WTC11 (cell line): ENCODE results near the gene ZSCAN21. TPM values are rescaled to one million over a fixed set of nuclear protein-coding genes. Genes with fewer than 3 reads are reported as not detected.

Source experiments
- ATAC-seq: fragments of 200-7000 bp; cut with Tn5 transposase; 2 replicates; pipeline ENCODE4 v1.10.0; 2021; ENCODE audit warnings: mild to moderate bottlenecking, moderate library complexity
- CTCF ChIA-PET: fragments of 300-600 bp; sonication (Branson Sonifier 250); formaldehyde crosslinking; loops from one replicate; lab custom pipeline; 2021; ENCODE audit warnings: antibody characterized with exemption; lab: Charles Lee
- POLR2A ChIA-PET: fragments of 350-600 bp; sonication (Branson Sonifier 250); formaldehyde crosslinking; loops from one replicate; lab custom pipeline; 2021; ENCODE audit warnings: antibody characterized with exemption; lab: Charles Lee
- DNase-seq: peaks from one replicate; pipeline ENCODE4 v3.0.0; 2021; ENCODE audit warnings: low spot score
- H3K27ac Mint-ChIP-seq: 2 replicates; pipeline ENCODE4 v1.8.0; 2021; ENCODE audit warnings: mixed read lengths
- H3K27me3 Mint-ChIP-seq: 2 replicates; pipeline ENCODE4 v1.8.0; 2021; ENCODE audit warnings: low read depth, mild to moderate bottlenecking, moderate library complexity, mixed read lengths
- H3K36me3 Mint-ChIP-seq: 2 replicates; pipeline ENCODE4 v1.8.0; 2021; ENCODE audit warnings: mixed read lengths
- H3K4me1 Mint-ChIP-seq: 2 replicates; pipeline ENCODE4 v1.8.0; 2022; ENCODE audit warnings: mixed read lengths
- H3K4me3 Mint-ChIP-seq: 2 replicates; pipeline ENCODE4 v1.8.0; 2021; ENCODE audit warnings: mild to moderate bottlenecking, moderate library complexity, mixed read lengths
- H3K9me3 Mint-ChIP-seq: 2 replicates; pipeline ENCODE4 v1.8.0; 2021; ENCODE audit warnings: mixed read lengths
- ATF1 ChIP-seq: sonication (generic); formaldehyde crosslinking; IDR thresholded peaks from 2 replicates; pipeline ENCODE4 v1.8.1; 2023; ENCODE audit warnings: mild to moderate bottlenecking, moderate library complexity, missing genetic modification reagents
- ESRRA ChIP-seq: sonication (generic); formaldehyde crosslinking; IDR thresholded peaks from 2 replicates; pipeline ENCODE4 v1.8.1; 2022; ENCODE audit warnings: mild to moderate bottlenecking, missing genetic modification reagents, borderline replicate concordance
- FOXK1 ChIP-seq: sonication (generic); formaldehyde crosslinking; IDR thresholded peaks from 2 replicates; pipeline ENCODE4 v1.8.0; 2022; ENCODE audit warnings: mild to moderate bottlenecking, moderate library complexity, missing genetic modification reagents
- GABPB1 ChIP-seq: sonication (generic); formaldehyde crosslinking; IDR thresholded peaks from 2 replicates; pipeline ENCODE4 v1.8.1; 2023; ENCODE audit warnings: mild to moderate bottlenecking, missing genetic modification reagents
- MYBL2 ChIP-seq: sonication (generic); formaldehyde crosslinking; IDR thresholded peaks from 2 replicates; pipeline ENCODE4 v1.8.1; 2023; ENCODE audit warnings: mild to moderate bottlenecking, moderate library complexity, missing genetic modification reagents
- OVOL2 ChIP-seq: fragments of 250-450 bp; sonication (Bioruptor Pico); IDR thresholded peaks from 2 replicates; pipeline ENCODE4 v1.9.0; 2021; ENCODE audit warnings: mild to moderate bottlenecking, borderline replicate concordance
- PREB ChIP-seq: sonication (generic); formaldehyde crosslinking; IDR thresholded peaks from 2 replicates; pipeline ENCODE4 v1.8.1; 2022; ENCODE audit warnings: mild to moderate bottlenecking, missing genetic modification reagents, moderate library complexity, borderline replicate concordance
- SMAD3 ChIP-seq: sonication (generic); formaldehyde crosslinking; IDR thresholded peaks from 2 replicates; pipeline ENCODE4 v1.8.0; 2022; ENCODE audit warnings: missing genetic modification reagents, mild to moderate bottlenecking, borderline replicate concordance
- TCF7 ChIP-seq: sonication (generic); formaldehyde crosslinking; IDR thresholded peaks from 2 replicates; pipeline ENCODE4 v1.8.0; 2022; ENCODE audit warnings: mild to moderate bottlenecking, low read depth, missing genetic modification reagents, moderate library complexity
- USF2 ChIP-seq: sonication (generic); formaldehyde crosslinking; IDR thresholded peaks from 2 replicates; pipeline ENCODE4 v1.8.1; 2023; ENCODE audit warnings: mild to moderate bottlenecking, missing genetic modification reagents, moderate library complexity
- ZBTB43 ChIP-seq: sonication (generic); formaldehyde crosslinking; IDR thresholded peaks from 2 replicates; pipeline ENCODE4 v1.8.1; 2023; ENCODE audit warnings: mild to moderate bottlenecking, missing genetic modification reagents
- ZMAT4 ChIP-seq: fragments of 250-450 bp; sonication (Bioruptor Pico); IDR thresholded peaks from 2 replicates; pipeline ENCODE4 v1.9.0; 2021; ENCODE audit warnings: mild to moderate bottlenecking
- ZNF317 ChIP-seq: sonication (generic); formaldehyde crosslinking; IDR thresholded peaks from 2 replicates; pipeline ENCODE4 v1.8.1; 2023; ENCODE audit warnings: low read depth, mild to moderate bottlenecking, moderate library complexity, missing genetic modification reagents, borderline replicate concordance
- ZNF416 ChIP-seq: fragments of 250-450 bp; sonication (Bioruptor Pico); IDR thresholded peaks from 2 replicates; pipeline ENCODE4 v1.9.0; 2021; ENCODE audit warnings: mild to moderate bottlenecking, inconsistent platforms
- total RNA-seq: library from RNA; stranded (reverse); gene quantifications from 3 replicates; pipeline ENCODE4 v1.2.3, GENCODE V29; 2021
- TF ChIP-seq, protein P1 (sequence below): fragments of 200-600 bp; IDR thresholded peaks from 2 replicates; pipeline ENCODE4 v1.8.0; 2022; ENCODE audit warnings: antibody characterized with exemption
- TF ChIP-seq, protein P2 (sequence below): fragments of 250-450 bp; sonication (Bioruptor Pico); conservative IDR thresholded peaks from 2 replicates; pipeline ENCODE4 v1.9.0; 2021; ENCODE audit warnings: mild to moderate bottlenecking
- TF ChIP-seq, protein P3 (sequence below): fragments of 250-450 bp; sonication (Bioruptor Pico); IDR thresholded peaks from 2 replicates; pipeline ENCODE4 v2.1.2; 2022; ENCODE audit warnings: mild to moderate bottlenecking, moderate library complexity
- TF ChIP-seq, protein P4 (sequence below): sonication (generic); formaldehyde crosslinking; IDR thresholded peaks from 2 replicates; pipeline ENCODE4 v1.8.1; 2023; ENCODE audit warnings: mild to moderate bottlenecking, moderate library complexity, missing genetic modification reagents

The ZSCAN21 gene
- total RNA-seq, 1 experiment from 2014 or later, result 25.5 TPM

- Mint-ChIP-seq H3K9me3 (no peaks in the 10 kb centered on the region), H3K36me3 (peaks cover 28% of the 10 kb centered on the region), H3K27me3 (no peaks in the 10 kb centered on the region), H3K27ac (peak overlapping the region; percentile 41), H3K4me1 (peaks cover 23% of the 10 kb centered on the region), H3K4me3 (no peak overlapping the region)
- ATAC-seq (no peak), DNase-seq (no peak)
- no peak for TF ChIP-seq ATF1 (CRISPR knock-in tag)
- TF ChIP-seq GABPB1 (CRISPR knock-in tag), result no peak
- no peak for TF ChIP-seq ZNF317 (CRISPR knock-in tag)
- TF ChIP-seq ZMAT4 (CRISPR knock-in tag), result no peak
- TF ChIP-seq, protein P1, sequence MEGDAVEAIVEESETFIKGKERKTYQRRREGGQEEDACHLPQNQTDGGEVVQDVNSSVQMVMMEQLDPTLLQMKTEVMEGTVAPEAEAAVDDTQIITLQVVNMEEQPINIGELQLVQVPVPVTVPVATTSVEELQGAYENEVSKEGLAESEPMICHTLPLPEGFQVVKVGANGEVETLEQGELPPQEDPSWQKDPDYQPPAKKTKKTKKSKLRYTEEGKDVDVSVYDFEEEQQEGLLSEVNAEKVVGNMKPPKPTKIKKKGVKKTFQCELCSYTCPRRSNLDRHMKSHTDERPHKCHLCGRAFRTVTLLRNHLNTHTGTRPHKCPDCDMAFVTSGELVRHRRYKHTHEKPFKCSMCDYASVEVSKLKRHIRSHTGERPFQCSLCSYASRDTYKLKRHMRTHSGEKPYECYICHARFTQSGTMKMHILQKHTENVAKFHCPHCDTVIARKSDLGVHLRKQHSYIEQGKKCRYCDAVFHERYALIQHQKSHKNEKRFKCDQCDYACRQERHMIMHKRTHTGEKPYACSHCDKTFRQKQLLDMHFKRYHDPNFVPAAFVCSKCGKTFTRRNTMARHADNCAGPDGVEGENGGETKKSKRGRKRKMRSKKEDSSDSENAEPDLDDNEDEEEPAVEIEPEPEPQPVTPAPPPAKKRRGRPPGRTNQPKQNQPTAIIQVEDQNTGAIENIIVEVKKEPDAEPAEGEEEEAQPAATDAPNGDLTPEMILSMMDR, result no peak
- TF ChIP-seq, protein P2, sequence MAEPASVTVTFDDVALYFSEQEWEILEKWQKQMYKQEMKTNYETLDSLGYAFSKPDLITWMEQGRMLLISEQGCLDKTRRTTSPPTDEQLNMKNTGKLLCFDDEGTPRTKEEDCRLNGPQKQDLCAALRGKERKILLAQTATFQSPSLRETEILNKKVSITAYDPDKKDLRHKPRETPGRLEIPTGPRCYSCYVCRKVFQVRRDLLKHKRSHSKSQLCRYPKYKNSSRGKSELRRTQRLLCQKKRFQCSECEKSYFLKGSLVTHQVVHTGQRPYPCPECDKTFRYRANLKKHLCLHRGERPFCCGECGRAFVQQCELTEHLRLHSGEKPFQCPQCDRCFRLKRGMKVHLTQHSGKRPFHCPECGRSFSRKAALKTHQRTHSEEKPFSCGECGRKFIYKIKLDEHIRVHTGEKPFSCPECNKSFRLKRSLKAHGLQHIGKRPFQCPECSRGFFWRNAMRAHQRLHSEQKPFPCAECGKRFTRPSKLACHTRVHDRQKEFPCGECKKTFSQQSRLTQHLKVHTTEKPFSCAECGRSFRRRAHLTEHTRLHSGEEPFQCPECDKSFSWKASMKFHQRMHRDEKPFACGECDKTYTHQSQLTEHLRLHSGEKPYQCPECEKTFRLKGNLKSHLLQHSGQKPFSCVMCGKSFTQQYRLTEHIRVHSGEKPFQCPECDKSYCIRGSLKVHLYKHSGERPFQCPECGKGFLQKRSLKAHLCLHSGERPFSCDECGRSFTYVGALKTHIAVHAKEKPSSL (CRISPR knock-in tag), result no peak
- TF ChIP-seq SMAD3 (CRISPR knock-in tag), result no peak
- TF ChIP-seq OVOL2 (CRISPR knock-in tag), result no peak
- TF ChIP-seq USF2 (CRISPR knock-in tag), result no peak
- no peak for TF ChIP-seq ZNF416 (CRISPR knock-in tag)
- TF ChIP-seq, protein P3, sequence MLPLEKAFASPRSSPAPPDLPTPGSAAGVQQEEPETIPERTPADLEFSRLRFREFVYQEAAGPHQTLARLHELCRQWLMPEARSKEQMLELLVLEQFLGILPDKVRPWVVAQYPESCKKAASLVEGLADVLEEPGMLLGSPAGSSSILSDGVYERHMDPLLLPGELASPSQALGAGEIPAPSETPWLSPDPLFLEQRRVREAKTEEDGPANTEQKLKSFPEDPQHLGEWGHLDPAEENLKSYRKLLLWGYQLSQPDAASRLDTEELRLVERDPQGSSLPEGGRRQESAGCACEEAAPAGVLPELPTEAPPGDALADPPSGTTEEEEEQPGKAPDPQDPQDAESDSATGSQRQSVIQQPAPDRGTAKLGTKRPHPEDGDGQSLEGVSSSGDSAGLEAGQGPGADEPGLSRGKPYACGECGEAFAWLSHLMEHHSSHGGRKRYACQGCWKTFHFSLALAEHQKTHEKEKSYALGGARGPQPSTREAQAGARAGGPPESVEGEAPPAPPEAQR, result no peak
- no peak for TF ChIP-seq MYBL2
- TF ChIP-seq FOXK1 (CRISPR knock-in tag), result no peak
- TF ChIP-seq ZBTB43, result no peak
- TF ChIP-seq PREB (CRISPR knock-in tag), result no peak
- TF ChIP-seq TCF7 (CRISPR knock-in tag), result no peak
- CTCF ChIA-PET, result interaction anchor here (2.3 kb wide), 1 partner anchor 26 kb away, joined by 8 read pairs; no protein-coding TSS in a partner anchor
- POLR2A ChIA-PET, result no interaction called here
Observed at GRCh38 chr7:100019908-100020307, 29.7 kb upstream of the ZSCAN21 start.

- ChIA-PET POLR2A (interaction anchor here (0.7 to 1.0 kb wide), 2 partner anchors 14 to 24 kb away, joined by 3 to 4 read pairs; no protein-coding TSS in a partner anchor), CTCF (interaction anchor here (0.5 to 2.3 kb wide), 4 partner anchors 22 to 61 kb away, joined by 3 to 8 read pairs (median 6); no protein-coding TSS in a partner anchor)
Observed at GRCh38 chr7:100021297-100021696, 28.3 kb upstream of the ZSCAN21 start.

More at GRCh38 chr7:100021297-100021696, 28.3 kb upstream of the ZSCAN21 start:
- Mint-ChIP-seq H3K4me1 (peaks cover 16% of the 10 kb centered on the region), H3K27ac (no peak overlapping the region), H3K4me3 (no peak overlapping the region), H3K36me3 (peaks cover 42% of the 10 kb centered on the region), H3K9me3 (no peaks in the 10 kb centered on the region), H3K27me3 (no peaks in the 10 kb centered on the region)
- ATAC-seq (no peak), DNase-seq (no peak)
- TF ChIP-seq ZNF416 (CRISPR knock-in tag) (no peak), ESRRA (CRISPR knock-in tag) (no peak)
- TF ChIP-seq, protein P4, sequence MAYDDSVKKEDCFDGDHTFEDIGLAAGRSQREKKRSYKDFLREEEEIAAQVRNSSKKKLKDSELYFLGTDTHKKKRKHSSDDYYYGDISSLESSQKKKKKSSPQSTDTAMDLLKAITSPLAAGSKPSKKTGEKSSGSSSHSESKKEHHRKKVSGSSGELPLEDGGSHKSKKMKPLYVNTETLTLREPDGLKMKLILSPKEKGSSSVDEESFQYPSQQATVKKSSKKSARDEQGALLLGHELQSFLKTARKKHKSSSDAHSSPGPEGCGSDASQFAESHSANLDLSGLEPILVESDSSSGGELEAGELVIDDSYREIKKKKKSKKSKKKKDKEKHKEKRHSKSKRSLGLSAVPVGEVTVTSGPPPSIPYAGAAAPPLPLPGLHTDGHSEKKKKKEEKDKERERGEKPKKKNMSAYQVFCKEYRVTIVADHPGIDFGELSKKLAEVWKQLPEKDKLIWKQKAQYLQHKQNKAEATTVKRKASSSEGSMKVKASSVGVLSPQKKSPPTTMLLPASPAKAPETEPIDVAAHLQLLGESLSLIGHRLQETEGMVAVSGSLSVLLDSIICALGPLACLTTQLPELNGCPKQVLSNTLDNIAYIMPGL (CRISPR knock-in tag), result no peak
